SIG-M5 treated with dmso at 0.1 percent for 504 hours (cell line): ENCODE measurements around the gene MAML3.

ENCODE experiments used
- DNase-seq: peaks from one replicate; lab custom pipeline; 2025; ENCODE audit not compliant: unreplicated experiment; lab: John Stamatoyannopoulos, UW

The MAML3 gene

DNA sequence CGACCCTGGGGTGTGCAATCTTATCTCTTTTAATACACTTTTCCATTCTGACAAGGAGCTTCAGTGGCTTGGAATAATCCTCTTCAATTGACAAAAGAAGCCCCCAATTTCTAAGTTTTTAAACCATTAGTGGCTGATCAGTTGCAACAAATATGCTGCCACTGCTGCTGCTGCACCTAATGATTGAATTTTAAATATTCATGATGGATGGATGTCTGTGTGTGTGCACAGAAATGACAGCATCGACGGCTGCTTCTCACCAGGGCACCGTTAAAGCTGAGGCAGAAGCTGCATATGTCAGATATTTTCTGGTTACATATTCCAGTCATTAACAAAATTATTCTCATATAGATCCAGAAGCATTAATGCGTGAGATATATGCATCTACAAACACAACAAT lies 306.0 kb downstream of the MAML3 start:
- DNase-seq = no peak

GRCh38 chr4:139847602-139848001 lies 306.4 kb downstream of the MAML3 start:
- DNase-seq = no peak

GRCh38 chr4:139846766-139847165 lies 307.2 kb downstream of the MAML3 start:
- no peak for DNase-seq

GRCh38 chr4:139845453-139846093 lies 308.4 kb downstream of the MAML3 start:
- no peak for DNase-seq

DNA sequence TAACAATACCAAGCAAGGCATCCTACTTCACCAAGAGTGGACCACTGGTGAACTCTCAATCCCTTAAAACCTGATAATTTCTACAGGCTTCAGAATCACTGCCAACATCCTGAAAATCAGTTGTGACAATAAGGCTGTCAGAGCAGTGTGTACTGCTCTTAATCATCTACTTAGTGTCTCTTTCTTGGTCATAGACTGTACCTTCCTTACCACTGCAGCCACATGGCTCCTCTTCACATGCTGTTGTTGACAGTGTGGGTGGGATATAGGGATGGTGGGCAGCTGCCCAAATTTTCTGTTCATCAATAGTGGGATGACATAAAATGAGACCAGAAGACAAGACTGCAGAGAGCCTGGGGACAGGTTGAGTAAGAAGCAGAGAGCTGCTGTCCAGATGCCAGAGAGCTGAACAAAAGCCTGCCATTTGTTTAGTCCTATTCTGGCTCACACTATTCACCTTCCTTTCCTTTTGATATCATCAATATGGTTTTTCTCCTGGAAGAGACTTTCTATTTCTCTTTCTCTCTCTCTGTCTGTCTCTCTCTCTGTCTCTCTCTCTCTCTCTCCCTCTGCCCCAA lies 309.4 kb downstream of the MAML3 start:
- no peak for DNase-seq

DNA sequence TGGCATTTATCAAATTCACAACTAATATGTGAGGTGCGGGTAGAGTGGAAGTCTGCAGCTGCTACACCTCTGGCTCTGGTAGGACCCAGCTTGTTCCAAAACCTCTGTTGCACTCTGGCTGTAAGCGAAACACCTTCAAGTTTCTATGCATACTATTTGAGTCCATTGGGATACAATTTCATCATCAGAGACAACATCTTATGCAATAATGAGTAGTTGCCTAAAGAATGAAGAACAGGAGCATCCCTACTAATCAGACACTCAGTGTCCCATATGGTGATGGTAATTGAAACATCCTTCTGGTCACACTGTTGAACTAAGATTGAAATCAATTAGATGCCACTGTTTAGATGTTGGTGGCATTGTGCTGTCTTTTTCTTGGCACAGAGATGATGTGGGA lies 309.9 kb downstream of the MAML3 start:
- no peak for DNase-seq

DNA sequence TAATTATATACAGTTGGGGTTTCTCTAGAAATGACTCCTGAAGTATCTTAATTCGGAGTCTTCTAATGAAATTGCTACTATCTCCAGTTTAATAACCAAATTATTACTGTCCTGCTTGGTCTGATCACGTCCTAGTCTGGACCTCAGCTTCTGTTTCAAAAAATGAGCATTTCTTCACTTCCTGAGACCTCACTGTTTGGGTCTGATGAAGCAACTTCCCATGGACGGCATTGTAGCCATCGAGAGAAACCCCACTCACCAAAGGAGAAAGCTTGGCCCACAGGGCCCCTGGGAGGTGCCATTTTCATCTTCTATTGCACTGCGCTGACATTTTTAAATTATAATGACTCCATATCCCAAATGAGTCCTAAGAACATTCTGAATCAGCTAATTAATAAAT lies 310.3 kb downstream of the MAML3 start:
- DNase-seq = peak; percentile 0

- no peak for DNase-seq
Measured at GRCh38 chr4:139841464-139842195, 312.4 kb downstream of the MAML3 start.

- DNase-seq = peak; percentile 2
Measured at GRCh38 chr4:139840773-139841172, 313.2 kb downstream of the MAML3 start.

DNA sequence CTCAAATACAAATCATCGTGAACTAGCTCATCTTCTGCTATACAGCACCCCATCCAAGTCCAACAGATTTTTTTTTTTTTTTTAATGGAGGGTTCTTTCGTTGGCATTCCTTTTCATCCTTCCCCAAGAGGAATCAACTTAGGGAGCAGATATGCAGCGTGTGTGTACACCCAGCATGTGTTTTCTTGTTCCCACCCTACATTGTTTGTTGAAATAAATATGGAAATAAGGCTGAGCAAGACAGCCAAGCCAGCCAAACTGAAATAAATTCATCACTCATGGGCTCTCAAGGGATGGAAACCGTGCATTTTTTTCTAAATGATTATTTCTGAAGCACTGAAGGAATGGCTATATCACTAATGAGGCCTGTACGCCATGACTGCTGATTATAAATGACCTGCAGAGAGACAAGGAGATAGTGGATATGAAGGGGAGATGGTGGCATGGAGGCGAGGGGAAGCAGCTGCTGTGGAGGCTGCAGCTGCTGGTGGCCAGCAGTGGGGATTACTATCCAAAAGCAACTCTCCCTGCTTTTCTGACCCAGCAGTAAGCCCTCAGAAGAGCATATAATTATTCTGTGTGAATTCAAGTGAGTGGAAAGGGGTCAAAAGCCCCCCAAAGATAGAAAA lies 314.5 kb downstream of the MAML3 start:
- DNase-seq = no peak

DNA sequence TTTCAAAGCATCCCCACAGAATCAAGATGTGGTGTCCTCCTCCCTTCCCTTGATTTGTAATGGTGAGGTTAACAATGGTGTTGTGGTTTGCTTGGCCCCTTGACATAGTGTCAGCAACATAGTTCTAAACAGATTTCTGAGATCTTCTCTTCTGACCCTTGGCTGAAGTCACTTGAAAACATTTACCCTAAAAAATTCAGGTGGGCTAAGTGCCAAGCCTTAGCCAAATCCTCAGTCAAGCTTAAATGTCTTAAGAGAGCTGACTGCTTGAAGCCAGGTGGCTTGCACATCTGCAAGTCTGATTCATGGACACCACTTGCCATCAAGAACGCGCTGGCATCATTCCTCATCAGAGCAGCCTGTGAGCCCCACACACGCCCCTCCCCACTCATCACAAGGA lies 315.2 kb downstream of the MAML3 start:
- no peak for DNase-seq

DNA sequence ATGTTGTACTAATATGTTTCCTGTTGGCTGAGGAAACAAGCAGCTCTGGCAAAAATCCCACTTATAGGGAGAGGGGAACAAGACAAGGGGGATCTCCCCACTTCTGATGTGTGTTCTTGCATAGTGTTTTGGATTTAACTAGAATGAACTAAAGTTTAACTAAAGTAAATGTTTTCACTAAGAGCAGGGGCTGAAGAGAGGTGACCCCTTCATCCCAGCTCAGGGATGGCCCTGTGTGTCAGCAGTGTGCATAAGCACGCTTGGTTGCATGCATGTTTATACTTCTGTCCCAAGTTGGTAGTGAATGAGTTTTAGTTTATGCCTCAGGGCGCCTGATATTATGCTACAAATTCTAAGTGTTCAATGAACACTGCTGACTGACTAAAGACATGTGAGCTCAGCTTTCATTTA lies 319.0 kb downstream of the MAML3 start:
- DNase-seq = no peak

DNA sequence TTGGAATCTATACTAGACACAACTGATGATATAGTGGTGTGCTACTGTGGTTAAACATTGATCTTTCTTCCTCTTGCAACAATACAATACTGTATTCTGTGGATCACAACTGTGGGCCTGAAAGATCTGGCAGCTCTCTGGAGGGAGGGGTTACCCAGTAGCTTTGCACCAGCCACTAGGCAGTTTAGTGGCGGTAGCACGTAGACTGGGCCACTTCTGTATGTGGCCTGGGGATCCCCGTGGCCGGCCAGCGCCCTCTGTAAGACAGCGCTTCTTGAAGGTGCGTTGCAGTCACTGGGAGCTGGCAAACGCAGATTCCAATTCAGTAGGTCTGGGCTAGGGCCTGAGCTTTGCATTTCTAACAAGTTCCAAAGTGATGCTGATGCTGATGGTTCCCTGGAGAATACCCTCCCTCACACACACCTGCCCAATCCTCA lies 319.7 kb downstream of the MAML3 start:
- DNase-seq = no peak

- no peak for DNase-seq
Measured at GRCh38 chr4:139833151-139833910, 320.7 kb downstream of the MAML3 start.

- DNase-seq = peak; percentile 43
Measured at GRCh38 chr4:139828966-139829664, 324.9 kb downstream of the MAML3 start.

DNA sequence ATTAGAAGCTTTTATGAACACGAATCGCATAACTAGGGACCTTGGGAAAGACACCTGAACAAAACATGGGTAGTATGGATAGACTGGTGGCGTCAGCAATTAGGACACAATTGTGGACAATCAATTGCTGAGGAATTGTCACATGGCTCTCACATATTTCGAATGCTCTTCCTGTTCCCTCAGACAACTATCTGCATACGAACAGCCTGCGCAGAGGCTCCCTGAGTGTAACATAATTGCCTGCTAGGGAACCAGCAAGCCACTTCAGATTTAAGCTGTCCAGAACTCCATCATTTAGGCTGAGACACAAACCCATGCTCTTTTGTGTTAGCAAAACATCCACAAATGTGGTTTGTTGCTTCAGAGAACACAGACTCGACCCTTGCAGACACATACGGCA lies 327.6 kb downstream of the MAML3 start:
- DNase-seq = no peak

GRCh38 chr4:139825523-139826014 lies 328.4 kb downstream of the MAML3 start:
- no peak for DNase-seq

DNA sequence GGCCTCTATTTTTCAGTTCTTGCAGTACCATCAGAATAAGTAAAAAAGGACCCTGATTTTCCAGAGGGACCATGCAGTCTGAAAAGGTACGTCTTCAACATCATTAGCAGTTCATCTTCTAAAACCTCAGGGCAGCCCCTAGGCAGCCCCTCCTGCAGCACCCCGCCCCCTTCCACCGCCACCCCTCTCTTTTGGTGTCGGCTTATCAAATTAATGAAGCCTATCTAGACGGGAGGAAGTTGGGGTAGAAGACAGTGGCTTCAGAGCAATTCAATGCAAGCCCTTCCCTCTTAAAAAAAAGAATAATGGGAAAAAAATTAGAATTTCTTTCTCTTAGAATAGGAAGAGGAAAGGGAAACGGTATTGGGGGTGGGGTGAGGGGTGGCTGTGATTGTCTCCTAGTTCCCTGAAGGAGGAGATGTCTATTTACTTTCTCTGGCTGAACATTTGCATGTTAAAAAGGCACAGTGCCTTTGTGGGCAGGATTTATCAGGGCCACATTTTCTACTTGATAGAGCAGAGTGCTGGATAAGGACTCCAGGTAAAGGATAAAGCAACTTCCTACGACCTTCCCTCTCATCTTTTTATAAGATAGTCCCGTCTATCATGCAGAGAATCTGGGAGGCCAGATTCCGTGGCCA lies 329.0 kb downstream of the MAML3 start:
- no peak for DNase-seq

DNA sequence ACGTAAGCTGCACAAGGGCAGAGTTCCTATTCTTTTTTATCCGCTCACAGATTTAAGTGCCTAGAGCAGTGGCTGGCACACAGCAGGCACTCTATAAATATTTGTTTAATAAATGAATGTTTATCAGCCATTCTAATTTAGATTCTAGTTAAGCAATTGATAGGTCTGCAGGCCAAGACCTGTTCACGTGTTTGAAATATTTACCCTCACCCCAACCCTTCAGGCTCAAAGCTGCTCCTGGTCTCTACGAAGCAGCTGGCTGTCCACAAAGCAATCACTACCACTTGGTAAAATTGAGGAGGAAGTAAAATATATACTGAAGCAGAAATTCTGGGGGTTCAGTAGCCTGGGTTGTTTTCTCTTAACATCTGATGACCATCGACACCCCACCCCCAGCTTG lies 330.2 kb downstream of the MAML3 start:
- DNase-seq = no peak

GRCh38 chr4:139823345-139823744 lies 330.6 kb downstream of the MAML3 start:
- no peak for DNase-seq
